H1 (cell line): ENCODE results near the gene CRYBG3. TPM values are rescaled to one million over a fixed set of nuclear protein-coding genes. Genes with fewer than 3 reads are reported as not detected.

Experiments
- CTCF ChIA-PET: fragments of 300-600 bp; sonication (Branson Sonifier 250); formaldehyde crosslinking; loops from one replicate; lab custom pipeline; 2021; ENCODE audit not compliant: partially characterized antibody; lab: Charles Lee
- POLR2A ChIA-PET: fragments of 300-600 bp; sonication (Branson Sonifier 250); formaldehyde crosslinking; loops from one replicate; lab custom pipeline; 2021; ENCODE audit warnings: inconsistent platforms; ENCODE audit not compliant: partially characterized antibody; lab: Charles Lee
- DNase-seq, 2 experiments: peaks; one replicate each; pipeline versions ENCODE4 v3.0.0 to v3.0.0-alpha.2; 2010 to 2022; ENCODE audit warnings: low spot score in 2 of 2, low read depth in 1 of 2, mixed read lengths in 1 of 2
- FAIRE-seq: peaks from 2 replicates; lab custom pipeline; 2011; peaks lifted over from hg19 to GRCh38; lab: Jason Lieb, UNC
- H2AFZ ChIP-seq: 2 replicates; pipeline ENCODE4 v1.8.1; 2012; ENCODE audit warnings: low read length, inconsistent platforms
- H2AK5ac ChIP-seq: 2 replicates; pipeline ENCODE4 v1.6.1; 2013; ENCODE audit warnings: low read depth, low read length
- H2BK120ac ChIP-seq: replicated peaks from 2 replicates; pipeline ENCODE3; 2013; ENCODE audit warnings: low read depth, low read length, inconsistent platforms
- H2BK12ac ChIP-seq: 2 replicates; pipeline ENCODE4 v1.6.1; 2013; ENCODE audit warnings: low read depth, low read length
- H2BK15ac ChIP-seq: 2 replicates; pipeline ENCODE4 v1.6.1; 2013; ENCODE audit warnings: low read length
- H2BK20ac ChIP-seq: 2 replicates; pipeline ENCODE4 v1.6.1; 2013; ENCODE audit warnings: low read length
- H2BK5ac ChIP-seq: 2 replicates; pipeline ENCODE4 v1.6.1; 2013; ENCODE audit warnings: low read depth, low read length
- H3K14ac ChIP-seq: 2 replicates; pipeline ENCODE4 v1.6.1; 2013; ENCODE audit warnings: inconsistent platforms; ENCODE audit not compliant: insufficient read length
- H3K18ac ChIP-seq: 2 replicates; pipeline ENCODE4 v1.6.1; 2013; ENCODE audit warnings: low read length; ENCODE audit errors: extremely low read depth
- H3K23ac ChIP-seq: 2 replicates; pipeline ENCODE4 v1.6.1; 2013; ENCODE audit warnings: inconsistent platforms; ENCODE audit not compliant: insufficient read length
- H3K23me2 ChIP-seq: 2 replicates; pipeline ENCODE4 v1.6.1; 2013; ENCODE audit warnings: low read depth, low read length
- H3K27ac ChIP-seq: 2 replicates; pipeline ENCODE4 v1.6.1; 2011; ENCODE audit warnings: low read depth, low read length, inconsistent platforms
- H3K27me3 ChIP-seq, 4 experiments: replicated peaks in 1 of 4; 1 replicate in 1 of 4; 2 replicates in 3 of 4; pipeline versions ENCODE4 v1.6.1 to v1.8.1; 2011 to 2013; ENCODE audit warnings: low read length in 3 of 4, mild to moderate bottlenecking in 3 of 4, inconsistent platforms in 2 of 4, mixed read lengths in 2 of 4, moderate library complexity in 1 of 4; ENCODE audit not compliant: control insufficient read depth in 3 of 4, insufficient read depth in 3 of 4; ENCODE audit errors: extremely low read depth in 1 of 4
- H3K36me3 ChIP-seq, 4 experiments: 2 replicates each; pipeline versions ENCODE4 v1.6.1 to v1.8.1; 2011 to 2013; ENCODE audit warnings: mild to moderate bottlenecking in 4 of 4, low read length in 3 of 4, moderate library complexity in 2 of 4, control low read depth in 1 of 4, inconsistent platforms in 1 of 4; ENCODE audit not compliant: insufficient read depth in 4 of 4, control insufficient read depth in 2 of 4
- H3K4ac ChIP-seq: replicated peaks from 2 replicates; pipeline ENCODE3; 2013; ENCODE audit warnings: low read length, low read depth, mixed read lengths, inconsistent platforms; ENCODE audit not compliant: insufficient read length
- H3K4me1 ChIP-seq, 4 experiments: replicated peaks in 1 of 4; 1 replicate in 1 of 4; 2 replicates in 3 of 4; pipeline versions ENCODE4 v1.6.1 to v1.8.1; 2011 to 2013; ENCODE audit warnings: low read length in 3 of 4, inconsistent platforms in 2 of 4, mixed read lengths in 1 of 4; ENCODE audit not compliant: insufficient read depth in 4 of 4, control insufficient read depth in 3 of 4
- H3K4me2 ChIP-seq, 2 experiments: 2 replicates each; pipeline versions ENCODE4 v1.6.1 to v1.8.1; 2011 to 2013; ENCODE audit warnings: low read depth in 2 of 2, low read length in 2 of 2, control low read depth in 1 of 2, inconsistent platforms in 1 of 2, mild to moderate bottlenecking in 1 of 2; ENCODE audit not compliant: insufficient read depth in 1 of 2
- H3K4me3 ChIP-seq, 4 experiments: fragments of 200-600, 300-600 bp in 1 of 4; sonication (generic), shearing (Covaris generic), sonication (Bioruptor Twin) in 1 of 4; 2 replicates each; pipeline versions ENCODE4 v1.5.1 to v1.8.1; 2011 to 2016; ENCODE audit warnings: low read length in 4 of 4, low read depth in 3 of 4, control low read depth in 2 of 4, inconsistent platforms in 2 of 4, mild to moderate bottlenecking in 2 of 4, mixed read lengths in 1 of 4, moderate library complexity in 1 of 4; ENCODE audit not compliant: insufficient read depth in 2 of 4; ENCODE audit errors: extremely low read depth in 1 of 4
- H3K56ac ChIP-seq: replicated peaks from 2 replicates; pipeline ENCODE3; 2013; ENCODE audit warnings: low read depth, mild to moderate bottlenecking, mixed read lengths, low read length, inconsistent platforms; ENCODE audit not compliant: insufficient read length
- H3K79me1 ChIP-seq: 2 replicates; pipeline ENCODE4 v1.6.1; 2013; ENCODE audit warnings: low read depth, low read length, control low read depth
- H3K79me2 ChIP-seq, 2 experiments: 2 replicates each; pipeline versions ENCODE4 v1.6.1 to v1.8.1; 2012 to 2013; ENCODE audit warnings: low read length in 2 of 2, mild to moderate bottlenecking in 2 of 2, inconsistent platforms in 1 of 2; ENCODE audit not compliant: insufficient read depth in 2 of 2, control insufficient read depth in 1 of 2
- H3K9ac ChIP-seq, 4 experiments: replicated peaks in 1 of 4; 1 replicate in 1 of 4; 2 replicates in 3 of 4; pipeline versions ENCODE4 v1.6.1 to v1.8.1; 2011 to 2013; ENCODE audit warnings: low read depth in 3 of 4, low read length in 3 of 4, control low read depth in 2 of 4, mild to moderate bottlenecking in 2 of 4, moderate library complexity in 2 of 4, inconsistent platforms in 1 of 4; ENCODE audit errors: extremely low read depth in 1 of 4
- H3K9me3 ChIP-seq, 2 experiments: 2 replicates each; pipeline versions ENCODE4 v1.6.1 to v1.8.1; 2012 to 2013; ENCODE audit warnings: mild to moderate bottlenecking in 2 of 2, moderate library complexity in 2 of 2, control low read depth in 1 of 2, inconsistent platforms in 1 of 2, low read depth in 1 of 2, low read length in 1 of 2, mixed read lengths in 1 of 2; ENCODE audit not compliant: insufficient read depth in 2 of 2
- H4K20me1 ChIP-seq, 2 experiments: replicated peaks in 1 of 2; 2 replicates each; pipeline versions ENCODE3 to v1.8.1; 2011 to 2013; ENCODE audit warnings: inconsistent platforms in 2 of 2, low read length in 2 of 2, mild to moderate bottlenecking in 1 of 2; ENCODE audit not compliant: insufficient read depth in 2 of 2, control insufficient read depth in 1 of 2
- H4K5ac ChIP-seq: 2 replicates; pipeline ENCODE4 v1.6.1; 2013; ENCODE audit warnings: low read length, low read depth, mixed read lengths, inconsistent platforms; ENCODE audit not compliant: insufficient read length
- H4K8ac ChIP-seq: 2 replicates; pipeline ENCODE4 v1.8.0; 2013; ENCODE audit warnings: mild to moderate bottlenecking, moderate library complexity, low read length, inconsistent platforms; ENCODE audit not compliant: insufficient read depth; ENCODE audit errors: extremely low read depth
- H4K91ac ChIP-seq: replicated peaks from 2 replicates; pipeline ENCODE3; 2013; ENCODE audit warnings: low read length, mixed read lengths, inconsistent platforms; ENCODE audit not compliant: insufficient read length
- CHD1 ChIP-seq: IDR thresholded peaks from 2 replicates; pipeline ENCODE4 v1.6.1; 2012; ENCODE audit warnings: low read depth, low read length, improper control_type of control experiment
- HDAC6 ChIP-seq: IDR thresholded peaks from one replicate; pipeline ENCODE4 v1.7.1; 2012; ENCODE audit warnings: low read depth, mild to moderate bottlenecking, inconsistent platforms, low read length, moderate library complexity
- JUND ChIP-seq: IDR thresholded peaks from 2 replicates; pipeline ENCODE4 v1.6.1; 2011; ENCODE audit warnings: mild to moderate bottlenecking, improper control_type of control experiment, low read length
- NANOG ChIP-seq: IDR thresholded peaks from 2 replicates; pipeline ENCODE4 v1.6.1; 2011; ENCODE audit warnings: low read length, low read depth, mild to moderate bottlenecking, inconsistent platforms; ENCODE audit not compliant: insufficient read depth, poor library complexity, severe bottlenecking
- RNF2 ChIP-seq: fragments of 200-900, 300-1000 bp; sonication (generic); IDR thresholded peaks from 2 replicates; pipeline ENCODE4 v1.7.1; 2016; ENCODE audit warnings: borderline replicate concordance, low read depth, mild to moderate bottlenecking, antibody characterized with exemption, low read length; ENCODE audit not compliant: poor library complexity, severe bottlenecking; ENCODE audit errors: missing control alignments
- SUZ12 ChIP-seq: fragments of 200-600 bp; sonication (generic); IDR thresholded peaks from 2 replicates; pipeline ENCODE4 v1.6.1; 2012; ENCODE audit warnings: mild to moderate bottlenecking, inconsistent platforms, low read length, moderate library complexity, mixed read lengths
- TBP ChIP-seq: IDR thresholded peaks from 2 replicates; pipeline ENCODE4 v1.6.1; 2011; ENCODE audit warnings: low read depth, low read length, improper control_type of control experiment
- YY1 ChIP-seq: IDR thresholded peaks from 2 replicates; pipeline ENCODE4 v1.6.1; 2011; ENCODE audit warnings: low read depth, mild to moderate bottlenecking, low read length
- WGBS, 2 experiments: shearing (Covaris generic) in 1 of 2; methylation state at CpG; one replicate each; pipeline versions ENCODE4 v1.1.6 to v1.1.7; 2013 to 2015; ENCODE audit warnings: low lambda C conversion rate in 2 of 2, mixed read lengths in 2 of 2, inconsistent platforms in 1 of 2, low coverage in 1 of 2, missing lambda C conversion rate in 1 of 2; ENCODE audit not compliant: insufficient replicate concordance in 2 of 2, insufficient coverage in 1 of 2, insufficient read length in 1 of 2; ENCODE audit errors: extremely low coverage in 1 of 2, missing lambda C conversion rate in 1 of 2; 5-methylcytosine and 5-hydroxymethylcytosine counted together
- polyA plus RNA-seq, 7 experiments: library from polyadenylated mRNA; depleted of rRNA in 3 of 7; stranded (reverse) in 5 of 7; unstranded in 2 of 7; fragments of >200 nt in 5 of 7; fragments of 200-250 nt in 2 of 7; gene quantifications; 1 replicate in 5 of 7; 2 replicates in 1 of 7; 4 replicates in 1 of 7; pipeline versions ENCODE4 v1.2.1 to v1.2.3, GENCODE V29; 2011 to 2013; ENCODE audit warnings: missing spikeins in 2 of 7, mixed read lengths in 2 of 7
- total RNA-seq: library from RNA; stranded (reverse); fragmentation: NEBNext Ultra II Directional; extraction: Animal tissue kit (Norgen Biotek cat#: 25700); gene quantifications from 2 replicates; pipeline ENCODE4 v1.2.1, GENCODE V29; 2021

Gene CRYBG3
- total and polyA plus RNA-seq, 2 of the 8 experiments (the other 6 are each of a cell fraction or from before 2014, with no cell fraction given), result 2.1 to 8.0 TPM

DNA sequence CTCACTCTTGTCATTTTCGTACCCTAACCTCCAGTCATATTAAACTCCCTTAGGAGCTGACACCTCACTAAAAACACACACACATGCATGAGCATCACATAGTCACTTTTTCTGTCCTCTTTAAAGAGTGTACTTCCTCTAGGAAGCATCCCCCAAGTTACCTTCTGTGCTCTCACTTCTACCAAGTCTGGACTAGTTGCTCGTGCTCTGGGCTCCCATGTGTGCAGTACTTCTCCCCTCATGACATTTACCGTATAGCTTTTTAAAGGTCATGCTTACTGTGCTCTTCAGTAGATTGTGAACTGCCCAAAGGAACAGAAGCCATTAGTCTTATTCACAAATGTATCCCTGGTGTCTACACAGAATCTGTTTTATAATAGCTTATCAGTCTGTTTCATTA is 42.0 kb downstream of the CRYBG3 start:
- TF ChIP-seq HDAC6 (no peak), YY1 (no peak), CHD1 (no peak), SUZ12 (no peak), TBP (no peak), JUND (no peak), RNF2 (no peak), NANOG (no peak)
- FAIRE-seq (no peak), DNase-seq (no peak)
- Histone ChIP-seq H3K56ac (no peak overlapping the region), H2AFZ (no peak overlapping the region), H3K79me2 (0 out of 4 replicates have a peak, but pooled peaks cover 0 to 8% of the 10 kb centered on the region in 2 experiments), H2BK120ac (no peak overlapping the region), H4K91ac (no peak overlapping the region), H2BK15ac (no peak overlapping the region), H3K9me3 (no peaks in the 10 kb centered on the region), H4K5ac (no peak overlapping the region), H2BK20ac (no peak overlapping the region), H3K9ac (no peak overlapping the region), H3K4me2 (no peak overlapping the region), H3K4me1 (no peaks in the 10 kb centered on the region), H3K14ac (no peak overlapping the region), H3K36me3 (no peaks in the 10 kb centered on the region), H4K8ac (no peak overlapping the region), H3K4me3 (no peak overlapping the region), H2BK5ac (no peak overlapping the region), H3K27ac (no peak overlapping the region), H3K4ac (no peak overlapping the region), H3K27me3 (peaks cover 0 to 1% (median 0%) of the 10 kb centered on the region in 4 experiments; a peak in 1 of 7 replicates), H3K18ac (no peak overlapping the region), H3K23me2 (no peaks in the 10 kb centered on the region), H4K20me1 (peaks cover 0 to 1% of the 10 kb centered on the region in 2 experiments), H2AK5ac (no peak overlapping the region), H2BK12ac (no peak overlapping the region), H3K79me1 (peaks cover 2% of the 10 kb centered on the region; the same call in 1 of the 2 replicates), H3K23ac (no peak overlapping the region)
- POLR2A ChIA-PET, result no interaction called here
- WGBS, 2 experiments, result 89% methylated on average over 3 of the region's 3 CpGs; no CpG with 5 or more reads in 1 of the 2 experiments
- CTCF ChIA-PET, result interaction anchor here (1.2 kb wide), 1 partner anchor 47 kb away, joined by 3 read pairs; no protein-coding TSS in a partner anchor
